Subcutaneous adipose tissue (tissue), 4 donors: ENCODE data around the gene HOXC12. TPM values are rescaled to one million over a fixed set of nuclear protein-coding genes. Genes with fewer than 3 reads are reported as not detected.

Experiments used
- CTCF ChIP-seq: fragments of 450-650 bp; IDR thresholded peaks from one replicate; pipeline ENCODE4 v1.5.1; 2016; ENCODE audit warnings: low read depth, mild to moderate bottlenecking, control low read depth, antibody characterized with exemption, moderate library complexity
- total RNA-seq, 4 donors: library from RNA; depleted of rRNA; stranded (reverse); fragments of >200 nt; gene quantifications; one replicate each; pipeline ENCODE4 v1.1.0, GENCODE V29; 2016

The HOXC12 gene
- total RNA-seq, 4 donors from 2014 or later, result 0.17 to 1.8 (median 0.50) TPM

- no peak for TF ChIP-seq CTCF
Measured at GRCh38 chr12:53990311-53991076, 35.8 kb downstream of the HOXC12 start.

DNA sequence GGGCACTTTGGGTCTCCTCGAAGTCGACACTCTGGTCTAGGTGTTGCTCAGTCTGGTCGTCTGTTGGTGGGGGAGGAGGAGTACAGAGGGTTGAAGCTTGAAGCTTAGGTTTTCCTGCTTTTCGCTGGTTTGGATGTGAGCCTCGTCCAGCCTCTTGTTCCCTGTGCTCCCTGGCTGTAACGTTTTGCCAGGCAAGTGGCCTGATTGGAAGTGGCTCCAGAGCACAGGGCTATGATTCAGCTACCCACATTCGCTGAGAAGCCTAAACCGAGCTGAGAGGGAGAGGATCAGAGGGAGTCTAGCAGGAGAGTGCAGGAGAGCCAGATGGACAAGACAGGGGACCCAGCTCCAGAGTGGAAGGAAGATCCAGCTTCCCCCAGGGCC, 36.4 kb downstream of the HOXC12 start:
- no peak for TF ChIP-seq CTCF

DNA sequence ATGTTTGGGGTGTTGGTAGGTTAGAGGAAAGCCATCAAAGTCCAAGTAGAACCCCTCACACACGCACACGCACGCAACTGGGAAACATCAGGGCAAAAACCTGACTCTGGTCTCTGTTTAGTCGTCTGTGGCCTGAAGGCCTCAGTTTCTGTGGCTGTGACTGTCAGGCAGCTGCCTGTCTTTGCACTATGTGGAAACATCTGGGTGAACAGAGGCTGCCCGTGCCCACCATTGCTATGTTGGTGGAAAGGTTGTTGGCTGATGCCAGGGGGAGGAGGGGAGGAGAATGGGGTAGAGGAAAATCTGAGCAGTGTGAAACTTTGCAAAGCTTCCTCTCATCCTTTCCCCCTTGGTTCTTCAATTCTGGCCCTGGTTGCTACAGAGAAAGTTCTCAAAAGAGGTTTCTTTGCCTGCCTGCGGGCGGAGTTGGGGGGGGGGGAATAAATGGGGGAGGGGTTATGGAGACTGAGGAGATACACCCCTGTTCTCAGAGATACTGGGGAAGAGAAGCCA, 37.7 kb downstream of the HOXC12 start:
- TF ChIP-seq CTCF, result no peak

GRCh38 chr12:53993162-53994008, 38.7 kb downstream of the HOXC12 start:
- no peak for TF ChIP-seq CTCF

DNA sequence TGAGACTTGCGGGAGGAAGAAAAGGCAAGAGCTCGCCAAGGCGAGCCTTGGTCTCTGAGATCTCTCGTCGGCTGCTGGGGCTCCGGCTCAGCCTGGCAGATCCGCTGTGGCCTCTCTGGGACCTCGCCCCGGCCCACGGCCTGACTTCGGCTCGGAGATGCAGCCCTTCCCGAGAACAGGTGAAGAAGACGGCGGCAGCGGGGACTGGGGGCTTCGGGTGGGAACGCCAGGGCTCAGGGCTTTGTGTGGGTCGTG, 39.2 kb downstream of the HOXC12 start:
- no peak for TF ChIP-seq CTCF

DNA sequence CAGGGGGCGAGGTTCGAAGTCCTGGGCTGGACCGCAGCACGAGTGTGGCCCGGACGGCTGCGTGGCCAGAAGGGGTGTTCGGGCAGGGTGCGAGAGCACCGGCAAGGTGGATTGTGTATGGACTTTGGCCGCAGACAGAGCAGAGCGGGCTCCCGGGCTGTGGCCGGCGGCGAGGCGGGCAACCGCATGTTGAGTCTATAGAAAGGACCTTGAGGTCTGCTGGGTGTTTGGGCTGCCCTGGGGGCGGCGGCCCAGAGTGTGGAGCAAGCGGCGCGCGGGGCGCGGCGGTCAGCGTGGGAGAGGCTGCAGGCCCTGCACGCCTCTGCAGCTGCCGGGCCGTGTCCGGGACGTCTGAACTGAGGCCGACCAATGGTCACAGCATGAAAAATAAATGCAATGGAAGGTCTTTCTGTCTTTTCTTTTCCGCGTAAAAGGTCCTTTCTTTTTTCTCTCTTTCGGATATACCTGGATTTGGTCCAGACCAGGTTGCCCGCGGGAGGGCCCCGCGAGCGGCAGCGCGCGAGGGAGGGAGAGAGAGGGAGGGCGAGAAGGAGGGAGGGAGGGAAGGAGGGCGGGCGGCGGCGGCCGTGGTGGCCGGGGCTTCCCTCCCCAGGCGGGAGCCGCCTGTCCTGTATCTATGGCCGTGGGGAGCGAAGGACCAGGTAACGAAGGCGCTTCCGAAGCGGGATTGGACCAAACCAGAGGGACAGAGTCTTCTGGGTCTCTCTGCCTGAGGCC, 39.7 kb downstream of the HOXC12 start:
- no peak for TF ChIP-seq CTCF

- TF ChIP-seq CTCF, result no peak
Measured at GRCh38 chr12:53995002-53995377, 40.3 kb downstream of the HOXC12 start.
